ENCODE data around the gene HMGCLL1.

- TF ChIP-seq CTCF (IDR thresholded peaks at IDR 0.05) (no peak), ZFX (IDR thresholded peaks at IDR 0.05; ENCODE audit: borderline replicate concordance) (no peak)
Observed at GRCh38 chr6:55569638-55570037, 9.4 kb downstream of the HMGCLL1 start.

Data from 22Rv1 (cell line).